PC-9 (cell line): ENCODE results near the gene SIDT1. TPM values are rescaled to one million over a fixed set of nuclear protein-coding genes. Genes with fewer than 3 reads are reported as not detected.

Source experiments
- BruUV-seq: library from RNA; stranded (reverse); fragments of 400-500 nt; replicated peaks from 2 replicates; lab custom pipeline; 2021; lab: Mats Ljungman, UMichigan
- CTCF ChIA-PET: fragments of 300-600 bp; sonication (Branson Sonifier 250); formaldehyde crosslinking; loops from one replicate; lab custom pipeline; 2022; ENCODE audit warnings: antibody characterized with exemption; lab: Charles Lee
- POLR2A ChIA-PET: fragments of 300-600 bp; sonication (Branson Sonifier 250); formaldehyde crosslinking; loops from one replicate; lab custom pipeline; 2022; ENCODE audit warnings: antibody characterized with exemption; ENCODE audit not compliant: unreplicated experiment; lab: Charles Lee
- DNase-seq, 2 experiments: peaks; one replicate each; pipeline versions ENCODE4 v3.0.0 to v3.0.0-alpha.2; 2015 to 2022; ENCODE audit warnings: mixed read lengths in 1 of 2
- H2AFZ ChIP-seq: fragments of 200-600 bp; sonication (generic); 2 replicates; pipeline ENCODE4 v1.8.1; 2017; ENCODE audit warnings: antibody characterized with exemption
- H3F3A ChIP-seq: fragments of 200-600 bp; sonication (generic); 2 replicates; pipeline ENCODE4 v1.8.1; 2017; ENCODE audit warnings: antibody characterized with exemption, mild to moderate bottlenecking, low read depth; ENCODE audit not compliant: insufficient read depth
- H3K27ac ChIP-seq: fragments of 200-600 bp; sonication (generic); 2 replicates; pipeline ENCODE4 v1.6.1; 2016; ENCODE audit warnings: mixed run types
- H3K27me3 ChIP-seq: fragments of 200-600 bp; sonication (generic); 2 replicates; pipeline ENCODE4 v1.6.1; 2016; ENCODE audit warnings: low read depth, mixed run types; ENCODE audit not compliant: insufficient read depth
- H3K36me3 ChIP-seq: fragments of 200-600 bp; sonication (generic); 2 replicates; pipeline ENCODE4 v1.6.1; 2016; ENCODE audit warnings: low read depth, mixed run types
- H3K4me1 ChIP-seq: fragments of 200-600 bp; sonication (generic); replicated peaks from 2 replicates; pipeline ENCODE4 v1.6.1; 2016; ENCODE audit warnings: mixed run types; ENCODE audit not compliant: insufficient read depth
- H3K4me2 ChIP-seq: fragments of 200-600 bp; sonication (generic); 2 replicates; pipeline ENCODE4 v1.6.1; 2017; ENCODE audit warnings: mixed run types
- H3K4me3 ChIP-seq: fragments of 200-600 bp; sonication (generic); 2 replicates; pipeline ENCODE4 v1.6.1; 2016; ENCODE audit warnings: mixed run types
- H3K79me2 ChIP-seq: fragments of 200-600 bp; sonication (generic); 2 replicates; pipeline ENCODE4 v1.6.1; 2017; ENCODE audit warnings: low read depth, mixed run types
- H3K9me2 ChIP-seq: fragments of 200-600 bp; sonication (generic); 2 replicates; pipeline ENCODE4 v1.8.1; 2017; ENCODE audit warnings: mild to moderate bottlenecking; ENCODE audit not compliant: insufficient read depth
- H3K9me3 ChIP-seq: fragments of 200-600 bp; sonication (generic); 2 replicates; pipeline ENCODE4 v1.8.1; 2016; ENCODE audit warnings: low read depth; ENCODE audit not compliant: insufficient read depth
- H4K20me1 ChIP-seq: fragments of 200-600 bp; sonication (generic); 2 replicates; pipeline ENCODE4 v1.8.1; 2017; ENCODE audit not compliant: insufficient read depth
- EZH2 ChIP-seq: fragments of 200-600 bp; sonication (generic); IDR thresholded peaks from 2 replicates; pipeline ENCODE4 v1.8.0; 2017; ENCODE audit warnings: antibody characterized with exemption, low read depth
- intact Hi-C: fragments of 100-400 bp; cut with micrococcal nuclease; formaldehyde crosslinking; loops from one replicate; pipeline ENCODE4 v1.10.0; 2022; ENCODE audit not compliant: unreplicated experiment
- total RNA-seq: library from RNA; stranded (reverse); gene quantifications from 2 replicates; pipeline ENCODE4 v1.2.3, GENCODE V29; 2021
- TF ChIP-seq, protein P1 (sequence below): fragments of 200-600 bp; sonication (generic); conservative IDR thresholded peaks from 2 replicates; pipeline ENCODE4 v1.6.1; 2017; ENCODE audit warnings: mixed run types, antibody characterized with exemption, mild to moderate bottlenecking, moderate library complexity

The SIDT1 gene
- total RNA-seq, 1 experiment from 2014 or later, result 1.2 TPM

DNA sequence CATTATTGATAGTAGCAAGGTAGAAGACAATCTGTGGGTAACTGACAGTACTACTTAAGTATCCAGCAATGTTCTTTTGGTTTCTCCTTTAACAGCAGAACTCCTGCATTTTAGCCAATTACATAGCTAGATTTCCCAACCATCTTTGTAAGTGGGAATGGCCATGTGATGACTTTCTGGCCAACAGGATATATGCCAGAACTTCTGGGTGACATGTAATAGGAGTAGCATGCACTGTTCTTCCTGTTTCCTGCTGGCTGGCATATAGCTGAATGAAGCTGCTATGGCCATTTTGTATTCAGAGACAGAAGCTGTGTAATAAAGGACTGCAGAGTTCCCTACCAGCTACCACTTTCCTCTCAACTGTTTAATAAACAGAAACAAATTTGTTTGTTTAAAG, 35.4 kb upstream of the SIDT1 start:
- 0 out of 2 replicates have a peak, but pooled peaks cover 3% of the 10 kb centered on the region for H3K9me2 ChIP-seq
- BruUV-seq, result no TSS peak
- no peak overlapping the region for H3K4me2 ChIP-seq
- H2AFZ ChIP-seq, result no peak overlapping the region
- intact Hi-C loops, result loop anchor here (5.0 to 10.0 kb wide), 2 partner anchors 40 to 198 kb away; partner anchors contain the start of gene USF3
- H3K36me3 ChIP-seq, result peaks cover 25% of the 10 kb centered on the region; the same call in 1 of the 2 replicates
- H3K9me3 ChIP-seq, result no peaks in the 10 kb centered on the region
- no peak overlapping the region for H3K27ac ChIP-seq
- H3K27me3 ChIP-seq, result no peaks in the 10 kb centered on the region
- H3K79me2 ChIP-seq, result no peaks in the 10 kb centered on the region
- peaks cover 14% of the 10 kb centered on the region; the same call in 1 of the 2 replicates for H3F3A ChIP-seq
- no peaks in the 10 kb centered on the region for H4K20me1 ChIP-seq
- peaks cover 7% of the 10 kb centered on the region for H3K4me1 ChIP-seq
- no peak for DNase-seq
- TF ChIP-seq, protein P1, sequence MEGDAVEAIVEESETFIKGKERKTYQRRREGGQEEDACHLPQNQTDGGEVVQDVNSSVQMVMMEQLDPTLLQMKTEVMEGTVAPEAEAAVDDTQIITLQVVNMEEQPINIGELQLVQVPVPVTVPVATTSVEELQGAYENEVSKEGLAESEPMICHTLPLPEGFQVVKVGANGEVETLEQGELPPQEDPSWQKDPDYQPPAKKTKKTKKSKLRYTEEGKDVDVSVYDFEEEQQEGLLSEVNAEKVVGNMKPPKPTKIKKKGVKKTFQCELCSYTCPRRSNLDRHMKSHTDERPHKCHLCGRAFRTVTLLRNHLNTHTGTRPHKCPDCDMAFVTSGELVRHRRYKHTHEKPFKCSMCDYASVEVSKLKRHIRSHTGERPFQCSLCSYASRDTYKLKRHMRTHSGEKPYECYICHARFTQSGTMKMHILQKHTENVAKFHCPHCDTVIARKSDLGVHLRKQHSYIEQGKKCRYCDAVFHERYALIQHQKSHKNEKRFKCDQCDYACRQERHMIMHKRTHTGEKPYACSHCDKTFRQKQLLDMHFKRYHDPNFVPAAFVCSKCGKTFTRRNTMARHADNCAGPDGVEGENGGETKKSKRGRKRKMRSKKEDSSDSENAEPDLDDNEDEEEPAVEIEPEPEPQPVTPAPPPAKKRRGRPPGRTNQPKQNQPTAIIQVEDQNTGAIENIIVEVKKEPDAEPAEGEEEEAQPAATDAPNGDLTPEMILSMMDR, result no peak
- TF ChIP-seq EZH2, result no peak
- H3K4me3 ChIP-seq, result no peak overlapping the region
- CTCF ChIA-PET, result interaction anchor here (0.6 to 2.3 kb wide), 5 partner anchors 17 to 240 kb away, joined by 3 to 8 read pairs (median 4); no protein-coding TSS in a partner anchor
- POLR2A ChIA-PET, result interaction anchor here (0.6 to 0.7 kb wide), 2 partner anchors 60 to 78 kb away, joined by 3 to 5 read pairs; no protein-coding TSS in a partner anchor

DNA sequence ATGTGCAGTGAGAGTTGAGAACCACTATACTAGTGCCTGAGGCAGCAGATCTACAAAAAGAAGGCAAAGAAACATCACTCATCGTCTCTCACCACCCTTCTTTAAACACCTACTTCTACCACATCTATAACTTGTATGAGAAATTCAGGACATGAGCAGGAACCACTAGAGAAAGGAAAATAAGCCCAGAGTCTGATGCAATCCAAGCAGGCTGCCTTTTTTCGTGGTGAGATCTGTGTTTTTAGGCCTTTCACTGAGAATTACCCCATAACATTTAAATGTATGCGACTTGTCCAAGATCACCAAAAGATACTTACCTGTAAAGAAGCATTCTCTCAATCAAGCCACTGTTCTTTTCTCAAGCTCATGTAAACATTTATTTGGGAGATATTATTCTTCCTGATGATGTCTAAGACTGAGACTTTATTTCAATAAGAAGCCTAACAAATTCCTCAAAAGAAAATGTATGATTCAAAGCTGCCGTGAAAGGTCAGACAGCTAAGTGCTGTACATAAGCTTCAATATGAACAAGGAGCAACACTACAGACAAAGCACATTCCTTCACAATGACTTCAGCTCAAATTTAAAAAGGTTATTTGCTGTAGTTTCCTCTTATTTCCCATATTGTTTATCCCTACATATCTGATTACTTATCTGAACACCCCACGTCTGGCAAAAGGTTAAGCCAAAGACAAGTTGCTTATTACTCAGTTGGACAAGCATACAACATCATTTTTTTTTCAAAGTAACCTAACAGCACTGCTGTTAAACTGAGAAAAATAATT, 33.9 kb upstream of the SIDT1 start:
- H3K4me3 ChIP-seq, result no peak overlapping the region
- BruUV-seq, result TSS peak; percentile 20
- POLR2A ChIA-PET, result interaction anchor here (0.5 to 1.0 kb wide), 5 partner anchors 35 to 244 kb away, joined by 3 to 9 read pairs (median 7); no protein-coding TSS in a partner anchor

More for the DNA sequence above, 33.9 kb upstream of the SIDT1 start:
- peaks cover 15% of the 10 kb centered on the region; the same call in 1 of the 2 replicates for H3K36me3 ChIP-seq
- H3K4me1 ChIP-seq, result peaks cover 7% of the 10 kb centered on the region
- peak in 1 of 2 experiments; percentile 70 for DNase-seq
- 0 out of 2 replicates have a peak, but pooled peaks cover 3% of the 10 kb centered on the region for H3K9me2 ChIP-seq
- TF ChIP-seq, protein P1, result no peak
- TF ChIP-seq EZH2, result no peak
- peak overlapping the region; percentile 36 for H3K27ac ChIP-seq
- no peaks in the 10 kb centered on the region for H3K79me2 ChIP-seq
- H2AFZ ChIP-seq, result no peak overlapping the region
- intact Hi-C loops, result loop anchor here (2.0 to 10.0 kb wide), 3 partner anchors 16 to 196 kb away; partner anchors contain the start of genes SPICE1 and USF3
- H3K9me3 ChIP-seq, result no peaks in the 10 kb centered on the region
- CTCF ChIA-PET, result interaction anchor here (0.5 to 1.4 kb wide), 8 partner anchors 17 to 1029 kb away, joined by 3 to 9 read pairs (median 4); partner anchors contain the start of gene SPICE1
- no peaks in the 10 kb centered on the region for H3K27me3 ChIP-seq
- H3F3A ChIP-seq, result peaks cover 14% of the 10 kb centered on the region; the same call in 1 of the 2 replicates
- H3K4me2 ChIP-seq, result peak overlapping the region; percentile 10; the same call in 1 of the 2 replicates
- H4K20me1 ChIP-seq, result no peaks in the 10 kb centered on the region
